SU-DHL-6 (cell line): ENCODE measurements around the gene ESRP2.

ENCODE experiments used
- H2AFZ ChIP-seq: fragments of 200-600 bp; sonication (generic); 2 replicates; pipeline ENCODE4 v1.6.1; 2014; ENCODE audit warnings: low read depth, mild to moderate bottlenecking, moderate library complexity, mixed read lengths, antibody characterized with exemption, low read length; ENCODE audit not compliant: severe bottlenecking
- H3F3A ChIP-seq: fragments of 200-600 bp; shearing (Covaris generic); 2 replicates; pipeline ENCODE4 v1.6.0; 2016; ENCODE audit warnings: antibody characterized with exemption, mild to moderate bottlenecking; ENCODE audit not compliant: insufficient read depth
- H3K27ac ChIP-seq: fragments of 200-600 bp; sonication (generic); 2 replicates; pipeline ENCODE4 v1.5.1; 2016; ENCODE audit warnings: low read depth, mild to moderate bottlenecking, low read length, moderate library complexity, mixed read lengths
- H3K27me3 ChIP-seq: fragments of 200-600 bp; sonication (generic), shearing (Covaris generic); 2 replicates; pipeline ENCODE4 v1.6.0; 2014; ENCODE audit warnings: mild to moderate bottlenecking, low read length
- H3K36me3 ChIP-seq: fragments of 200-600 bp; sonication (generic); 2 replicates; pipeline ENCODE4 v1.6.1; 2014; ENCODE audit warnings: mild to moderate bottlenecking, low read length, mixed read lengths
- H3K4me2 ChIP-seq: fragments of 300-600, 200-600 bp; shearing (Covaris generic), sonication (generic); 2 replicates; pipeline ENCODE4 v1.6.0; 2014; ENCODE audit warnings: low read length, low read depth, mild to moderate bottlenecking; ENCODE audit not compliant: poor library complexity, severe bottlenecking
- H3K4me3 ChIP-seq: fragments of 200-600 bp; sonication (generic); 2 replicates; pipeline ENCODE4 v1.5.1; 2014; ENCODE audit warnings: antibody characterized with exemption, low read length, mild to moderate bottlenecking, mixed read lengths; ENCODE audit not compliant: insufficient read depth, poor library complexity, severe bottlenecking
- H3K79me2 ChIP-seq: fragments of 200-600 bp; sonication (generic); 2 replicates; pipeline ENCODE4 v1.6.1; 2014; ENCODE audit warnings: mild to moderate bottlenecking, low read length, moderate library complexity; ENCODE audit not compliant: insufficient read depth
- H3K9ac ChIP-seq: fragments of 200-600 bp; sonication (generic); 2 replicates; pipeline ENCODE4 v1.7.0; 2014; ENCODE audit warnings: mild to moderate bottlenecking, low read length
- H3K9me2 ChIP-seq: fragments of 200-600 bp; sonication (generic); replicated peaks from 2 replicates; pipeline ENCODE4 v1.6.1; 2014; ENCODE audit warnings: low read length; ENCODE audit not compliant: insufficient read depth
- H3K9me3 ChIP-seq: fragments of 200-600 bp; sonication (generic); 2 replicates; pipeline ENCODE4 v1.6.1; 2014; ENCODE audit warnings: low read length, mixed read lengths; ENCODE audit not compliant: insufficient read depth
- H4K20me1 ChIP-seq: fragments of 200-600 bp; sonication (generic); 2 replicates; pipeline ENCODE4 v1.6.1; 2014; ENCODE audit warnings: low read depth, mild to moderate bottlenecking, antibody characterized with exemption, low read length, moderate library complexity, mixed read lengths
- CTCF ChIP-seq: fragments of 200-600 bp; sonication (generic); IDR thresholded peaks from one replicate; pipeline ENCODE4 v1.5.1; 2017; ENCODE audit warnings: antibody characterized with exemption, mild to moderate bottlenecking, low read length, moderate library complexity; ENCODE audit not compliant: insufficient read depth, poor library complexity, severe bottlenecking
- EZH2phosphoT487 ChIP-seq: fragments of 200-600 bp; sonication (generic), shearing (Covaris generic); conservative IDR thresholded peaks from 2 replicates; pipeline ENCODE4 v1.6.1; 2018; ENCODE audit warnings: mild to moderate bottlenecking, antibody characterized with exemption, low read length, moderate library complexity, mixed read lengths

The ESRP2 gene

GRCh38 chr16:68215302-68215701, 20.6 kb downstream of the ESRP2 start:
- H2AFZ ChIP-seq, result no peak overlapping the region
- no peaks in the 10 kb centered on the region for H3K27me3 ChIP-seq
- no peaks in the 10 kb centered on the region for H3K36me3 ChIP-seq
- H3K27ac ChIP-seq, result no peak overlapping the region
- no peak overlapping the region for H3K9ac ChIP-seq
- H3K4me3 ChIP-seq, result no peak overlapping the region
- no peaks in the 10 kb centered on the region for H3K9me3 ChIP-seq
- no peak overlapping the region for H3K4me2 ChIP-seq
- no peaks in the 10 kb centered on the region for H4K20me1 ChIP-seq
- H3K9me2 ChIP-seq, result no peaks in the 10 kb centered on the region
- no peaks in the 10 kb centered on the region for H3K79me2 ChIP-seq
- no peaks in the 10 kb centered on the region for H3F3A ChIP-seq
- TF ChIP-seq CTCF (no peak), EZH2phosphoT487 (no peak)

GRCh38 chr16:68214726-68215125, 21.2 kb downstream of the ESRP2 start:
- H3K9ac ChIP-seq, result no peak overlapping the region
- no peak overlapping the region for H3K4me3 ChIP-seq
- no peaks in the 10 kb centered on the region for H3K27me3 ChIP-seq
- H3K36me3 ChIP-seq, result no peaks in the 10 kb centered on the region
- H4K20me1 ChIP-seq, result no peaks in the 10 kb centered on the region
- no peaks in the 10 kb centered on the region for H3K79me2 ChIP-seq
- H3F3A ChIP-seq, result no peaks in the 10 kb centered on the region
- no peaks in the 10 kb centered on the region for H3K9me3 ChIP-seq
- TF ChIP-seq CTCF (no peak), EZH2phosphoT487 (no peak)
- H3K9me2 ChIP-seq, result no peaks in the 10 kb centered on the region
- H2AFZ ChIP-seq, result no peak overlapping the region
- no peak overlapping the region for H3K4me2 ChIP-seq
- H3K27ac ChIP-seq, result no peak overlapping the region

GRCh38 chr16:68206245-68206644, 29.7 kb downstream of the ESRP2 start:
- H4K20me1 ChIP-seq, result no peaks in the 10 kb centered on the region
- no peaks in the 10 kb centered on the region for H3K36me3 ChIP-seq
- no peak for TF ChIP-seq EZH2phosphoT487
- H3K9me2 ChIP-seq, result no peaks in the 10 kb centered on the region
- no peak overlapping the region for H3K4me3 ChIP-seq
- no peak overlapping the region for H3K27ac ChIP-seq
- H3K27me3 ChIP-seq, result no peaks in the 10 kb centered on the region
- no peaks in the 10 kb centered on the region for H3K79me2 ChIP-seq
- H3K4me2 ChIP-seq, result no peak overlapping the region
- no peak overlapping the region for H2AFZ ChIP-seq
- H3K9me3 ChIP-seq, result no peaks in the 10 kb centered on the region
- H3F3A ChIP-seq, result no peaks in the 10 kb centered on the region
- no peak overlapping the region for H3K9ac ChIP-seq

GRCh38 chr16:68202091-68202519, 33.8 kb downstream of the ESRP2 start:
- no peaks in the 10 kb centered on the region for H3K9me3 ChIP-seq
- no peaks in the 10 kb centered on the region for H3K9me2 ChIP-seq
- no peaks in the 10 kb centered on the region for H3K27me3 ChIP-seq
- H3K79me2 ChIP-seq, result 0 out of 2 replicates have a peak, but pooled peaks cover 4% of the 10 kb centered on the region
- H3K4me2 ChIP-seq, result no peak overlapping the region
- H3K9ac ChIP-seq, result no peak overlapping the region
- H3F3A ChIP-seq, result no peaks in the 10 kb centered on the region; the same call in 1 of the 2 replicates
- H2AFZ ChIP-seq, result no peak overlapping the region
- no peak overlapping the region for H3K27ac ChIP-seq
- no peaks in the 10 kb centered on the region for H4K20me1 ChIP-seq
- H3K36me3 ChIP-seq, result no peaks in the 10 kb centered on the region
- TF ChIP-seq CTCF (no peak), EZH2phosphoT487 (no peak)
- H3K4me3 ChIP-seq, result no peak overlapping the region
